Mesenchymal stem cell (in vitro differentiated cells and primary cell): ENCODE data around the gene DHCR7.

ENCODE experiments used
- DNase-seq: peaks from one replicate; pipeline ENCODE4 v3.0.0-alpha.2; 2013
- H2AFZ ChIP-seq: one replicate; pipeline ENCODE4 v1.6.1; 2013; ENCODE audit warnings: low read depth, mild to moderate bottlenecking, control low read depth, inconsistent platforms, low read length, moderate library complexity
- H2AK5ac ChIP-seq: 2 replicates; pipeline ENCODE4 v1.6.1; 2013; ENCODE audit warnings: low read length, moderate library complexity, mild to moderate bottlenecking, inconsistent platforms; ENCODE audit not compliant: severe bottlenecking
- H2BK120ac ChIP-seq: one replicate; pipeline ENCODE4 v1.6.1; 2013; ENCODE audit warnings: low read depth, mild to moderate bottlenecking, inconsistent platforms, low read length, moderate library complexity
- H2BK12ac ChIP-seq, 2 experiments: one replicate each; pipeline ENCODE4 v1.6.1; 2013; ENCODE audit warnings: inconsistent platforms in 2 of 2, low read length in 2 of 2, mild to moderate bottlenecking in 2 of 2, moderate library complexity in 2 of 2, control low read depth in 1 of 2
- H2BK15ac ChIP-seq: one replicate; pipeline ENCODE4 v1.6.1; 2013; ENCODE audit warnings: mild to moderate bottlenecking, low read depth, inconsistent platforms; ENCODE audit not compliant: poor library complexity, severe bottlenecking
- H2BK5ac ChIP-seq: 2 replicates; pipeline ENCODE4 v1.6.1; 2013; ENCODE audit warnings: low read depth, mild to moderate bottlenecking, low read length, control low read depth, inconsistent platforms; ENCODE audit not compliant: poor library complexity, severe bottlenecking
- H3K14ac ChIP-seq, 2 experiments: one replicate each; pipeline ENCODE4 v1.6.1; 2013; ENCODE audit warnings: inconsistent platforms in 2 of 2, low read length in 2 of 2, control low read depth in 1 of 2, mild to moderate bottlenecking in 1 of 2, moderate library complexity in 1 of 2
- H3K18ac ChIP-seq, 2 experiments: one replicate each; pipeline ENCODE4 v1.6.1; 2013; ENCODE audit warnings: inconsistent platforms in 2 of 2, low read length in 2 of 2, control low read depth in 1 of 2, low read depth in 1 of 2, mild to moderate bottlenecking in 1 of 2
- H3K23ac ChIP-seq, 2 experiments: one replicate each; pipeline ENCODE4 v1.6.1; 2013; ENCODE audit warnings: inconsistent platforms in 2 of 2, low read length in 2 of 2, mild to moderate bottlenecking in 2 of 2, moderate library complexity in 2 of 2, control low read depth in 1 of 2
- H3K27ac ChIP-seq: 2 replicates; pipeline ENCODE4 v1.5.1; 2013; ENCODE audit warnings: mild to moderate bottlenecking, moderate library complexity, low read length, control low read depth, inconsistent platforms; ENCODE audit not compliant: poor library complexity, severe bottlenecking
- H3K27me3 ChIP-seq, 2 experiments: 2 replicates each; pipeline versions ENCODE4 v1.6.1 to v1.7.0; 2013; ENCODE audit warnings: low read length in 2 of 2, mild to moderate bottlenecking in 2 of 2, moderate library complexity in 2 of 2, control low read depth in 1 of 2, inconsistent platforms in 1 of 2; ENCODE audit not compliant: control insufficient read depth in 1 of 2, insufficient read depth in 1 of 2
- H3K36me3 ChIP-seq, 2 experiments: 2 replicates each; pipeline versions ENCODE4 v1.6.1 to v1.7.0; 2013; ENCODE audit warnings: low read length in 2 of 2, control low read depth in 1 of 2, inconsistent platforms in 1 of 2, low read depth in 1 of 2, mild to moderate bottlenecking in 1 of 2; ENCODE audit not compliant: insufficient read depth in 2 of 2, control insufficient read depth in 1 of 2
- H3K4ac ChIP-seq, 2 experiments: one replicate each; pipeline ENCODE4 v1.6.1; 2013; ENCODE audit warnings: inconsistent platforms in 2 of 2, low read length in 2 of 2, mild to moderate bottlenecking in 2 of 2, moderate library complexity in 2 of 2, control low read depth in 1 of 2, low read depth in 1 of 2
- H3K4me1 ChIP-seq: 2 replicates; pipeline ENCODE4 v1.6.1; 2013; ENCODE audit warnings: low read depth, low read length, control low read depth; ENCODE audit not compliant: control insufficient read depth, insufficient read depth
- H3K4me2 ChIP-seq: 2 replicates; pipeline ENCODE4 v1.6.1; 2013; ENCODE audit warnings: low read length, mild to moderate bottlenecking, inconsistent platforms; ENCODE audit not compliant: poor library complexity, severe bottlenecking
- H3K4me3 ChIP-seq, 2 experiments: 2 replicates each; pipeline versions ENCODE4 v1.5.1 to v1.7.0; 2013; ENCODE audit warnings: low read length in 2 of 2, mild to moderate bottlenecking in 2 of 2, control low read depth in 1 of 2, low read depth in 1 of 2; ENCODE audit not compliant: insufficient read depth in 1 of 2
- H3K79me1 ChIP-seq: replicated peaks from 2 replicates; pipeline ENCODE4 v1.6.1; 2013; ENCODE audit warnings: mild to moderate bottlenecking, control low read depth, low read length, inconsistent platforms; ENCODE audit not compliant: poor library complexity, severe bottlenecking
- H3K9ac ChIP-seq: 2 replicates; pipeline ENCODE4 v1.7.0; 2013; ENCODE audit warnings: mild to moderate bottlenecking, low read length, moderate library complexity
- H3K9me3 ChIP-seq: 2 replicates; pipeline ENCODE4 v1.7.0; 2013; ENCODE audit warnings: mild to moderate bottlenecking, low read length; ENCODE audit not compliant: control insufficient read depth
- H4K8ac ChIP-seq: one replicate; pipeline ENCODE4 v1.6.1; 2013; ENCODE audit warnings: inconsistent platforms, mild to moderate bottlenecking, low read length, moderate library complexity
- H4K91ac ChIP-seq: one replicate; pipeline ENCODE4 v1.6.1; 2013; ENCODE audit warnings: mild to moderate bottlenecking, low read length, inconsistent platforms
- WGBS: methylation state at CpG from one replicate; pipeline ENCODE4 v1.1.7; 2013; ENCODE audit warnings: mixed read lengths; 5-methylcytosine and 5-hydroxymethylcytosine counted together

DHCR7 gene

DNA sequence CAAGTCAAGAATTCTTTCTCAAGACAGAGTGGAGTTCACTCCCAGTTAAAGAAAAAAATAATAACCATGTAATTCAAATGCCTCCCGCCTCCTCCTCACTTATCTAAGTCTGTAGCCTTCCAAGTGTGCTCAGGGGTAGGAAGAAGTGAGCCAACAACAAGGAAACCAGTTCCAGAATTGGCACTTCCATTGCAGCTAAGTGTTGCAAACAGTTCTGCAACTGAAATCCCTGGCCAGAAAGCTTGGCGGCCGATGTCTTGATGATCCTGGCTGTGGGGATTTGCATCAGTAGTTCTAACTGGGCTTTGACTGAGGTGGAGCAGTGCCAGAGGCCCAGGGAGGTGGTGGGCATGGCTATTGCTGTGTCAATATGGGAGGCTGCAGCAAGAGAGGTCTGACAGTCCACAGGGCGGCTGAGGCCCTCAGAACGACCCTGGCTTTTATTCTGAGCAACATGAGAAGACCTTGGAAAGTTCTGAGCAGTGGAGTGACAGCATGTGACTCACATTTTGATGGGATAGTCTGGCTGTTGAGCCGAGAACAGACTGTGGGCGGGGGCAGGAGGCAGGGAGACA, 19.2 kb downstream of the DHCR7 start:
- H2AFZ ChIP-seq, result no peak overlapping the region
- H2BK15ac ChIP-seq, result no peak overlapping the region
- H3K23ac ChIP-seq, result peak overlapping the region in 1 of 2 experiments; percentile 27
- DNase-seq, result no peak
- peak overlapping the region in 1 of 2 experiments; percentile 6 for H3K4me3 ChIP-seq
- no peak overlapping the region for H3K18ac ChIP-seq
- no peak overlapping the region for H4K91ac ChIP-seq
- H3K14ac ChIP-seq, result no peak overlapping the region
- H2AK5ac ChIP-seq, result no peak overlapping the region
- no peak overlapping the region for H4K8ac ChIP-seq
- no peak overlapping the region for H2BK120ac ChIP-seq
- no peak overlapping the region for H3K27ac ChIP-seq
- H3K9ac ChIP-seq, result no peak overlapping the region
- no peaks in the 10 kb centered on the region for H3K79me1 ChIP-seq
- H3K4ac ChIP-seq, result no peak overlapping the region
- no peaks in the 10 kb centered on the region for H3K4me1 ChIP-seq
- peaks cover 3 to 29% of the 10 kb centered on the region in 2 experiments for H3K27me3 ChIP-seq
- 84% methylated on average over 7 of the region's 7 CpGs for WGBS
- no peaks in the 10 kb centered on the region for H3K9me3 ChIP-seq
- peaks cover 0 to 4% of the 10 kb centered on the region in 2 experiments for H3K36me3 ChIP-seq
- no peak overlapping the region for H2BK5ac ChIP-seq
- no peak overlapping the region for H2BK12ac ChIP-seq
- no peak overlapping the region for H3K4me2 ChIP-seq

DNA sequence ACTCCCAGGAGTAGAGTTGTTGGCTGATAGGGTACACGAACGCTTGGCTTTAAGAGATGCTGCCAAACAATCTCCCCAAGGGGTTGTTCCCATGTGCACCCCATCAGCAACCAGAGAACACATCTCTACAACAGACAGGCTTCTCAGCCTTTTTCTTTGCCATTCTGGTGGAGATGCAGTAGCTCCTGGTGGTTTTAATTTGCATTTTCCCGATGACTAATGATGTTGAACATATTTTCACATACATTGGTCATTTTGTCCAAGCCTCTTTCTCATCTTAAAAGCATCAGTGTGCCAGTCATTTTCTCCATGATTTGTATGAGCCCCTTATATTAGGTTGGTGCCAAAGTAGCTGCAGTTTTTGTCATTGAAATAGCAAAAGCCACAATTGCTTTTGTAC, 21.8 kb downstream of the DHCR7 start:
- Histone ChIP-seq H3K9me3 (no peaks in the 10 kb centered on the region), H2AFZ (no peak overlapping the region), H3K23ac (no peak overlapping the region), H4K8ac (no peak overlapping the region), H3K79me1 (no peaks in the 10 kb centered on the region), H2AK5ac (no peak overlapping the region), H3K4me1 (no peaks in the 10 kb centered on the region), H3K36me3 (no peaks in the 10 kb centered on the region), H3K14ac (no peak overlapping the region), H3K4me3 (no peak overlapping the region), H2BK12ac (no peak overlapping the region), H3K27ac (no peak overlapping the region), H3K18ac (no peak overlapping the region), H3K4me2 (no peak overlapping the region), H3K9ac (no peak overlapping the region), H3K4ac (no peak overlapping the region), H2BK5ac (no peak overlapping the region), H2BK15ac (no peak overlapping the region), H2BK120ac (no peak overlapping the region), H3K27me3 (peaks cover 8 to 45% of the 10 kb centered on the region in 2 experiments), H4K91ac (no peak overlapping the region)
- no peak for DNase-seq
- WGBS, result 71% methylated on average over 1 of the region's 3 CpGs

- H3K27me3 ChIP-seq, result peaks cover 8 to 47% of the 10 kb centered on the region in 2 experiments
- no peak overlapping the region for H3K4ac ChIP-seq
- no peak overlapping the region for H3K9ac ChIP-seq
- no peaks in the 10 kb centered on the region for H3K4me1 ChIP-seq
- no peak overlapping the region for H2AFZ ChIP-seq
- H2BK120ac ChIP-seq, result no peak overlapping the region
- no peaks in the 10 kb centered on the region for H3K36me3 ChIP-seq
- no peaks in the 10 kb centered on the region for H3K9me3 ChIP-seq
- 68% methylated on average over 4 of the region's 4 CpGs for WGBS
- H3K14ac ChIP-seq, result no peak overlapping the region
- no peaks in the 10 kb centered on the region for H3K79me1 ChIP-seq
- no peak for DNase-seq
- H4K8ac ChIP-seq, result no peak overlapping the region
- no peak overlapping the region for H2AK5ac ChIP-seq
- H3K4me2 ChIP-seq, result no peak overlapping the region
- H3K4me3 ChIP-seq, result no peak overlapping the region
- H3K27ac ChIP-seq, result no peak overlapping the region
- no peak overlapping the region for H2BK5ac ChIP-seq
- no peak overlapping the region for H3K23ac ChIP-seq
- no peak overlapping the region for H4K91ac ChIP-seq
- H2BK12ac ChIP-seq, result no peak overlapping the region
- no peak overlapping the region for H3K18ac ChIP-seq
- H2BK15ac ChIP-seq, result no peak overlapping the region
Observed at GRCh38 chr11:71425860-71426259, 22.3 kb downstream of the DHCR7 start.

DNA sequence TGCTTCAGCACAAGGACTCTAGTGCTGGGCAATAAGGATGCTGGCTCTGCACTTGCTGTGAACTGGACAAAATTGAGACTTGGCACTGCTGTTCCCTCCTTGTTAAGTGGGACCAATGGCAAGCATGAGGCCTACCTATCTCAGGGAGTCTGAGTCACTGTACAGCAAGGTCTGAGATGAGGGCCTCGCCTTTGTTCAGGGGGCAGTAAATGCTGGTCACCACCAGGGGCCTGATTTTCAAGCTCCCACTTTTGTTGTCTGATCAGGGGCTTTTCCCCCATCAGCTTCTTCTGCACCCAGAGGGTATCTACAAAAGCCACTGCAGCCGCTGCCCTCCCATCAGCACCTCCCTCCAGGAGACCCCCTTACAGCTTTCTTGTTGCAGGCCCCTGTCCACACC, 22.8 kb downstream of the DHCR7 start:
- Histone ChIP-seq H3K27me3 (peaks cover 8 to 49% of the 10 kb centered on the region in 2 experiments), H2BK12ac (no peak overlapping the region), H3K9me3 (no peaks in the 10 kb centered on the region), H3K79me1 (no peaks in the 10 kb centered on the region), H3K18ac (no peak overlapping the region), H3K4me1 (no peaks in the 10 kb centered on the region), H3K4me2 (no peak overlapping the region), H3K27ac (no peak overlapping the region), H2AK5ac (no peak overlapping the region), H2BK15ac (no peak overlapping the region), H2BK5ac (no peak overlapping the region), H3K36me3 (no peaks in the 10 kb centered on the region), H2AFZ (no peak overlapping the region), H3K9ac (no peak overlapping the region), H4K8ac (no peak overlapping the region), H3K4ac (no peak overlapping the region), H3K23ac (no peak overlapping the region), H3K4me3 (no peak overlapping the region), H3K14ac (no peak overlapping the region), H4K91ac (no peak overlapping the region), H2BK120ac (no peak overlapping the region)
- no peak for DNase-seq
- 90% methylated on average over 2 of the region's 2 CpGs for WGBS
